K562 (cell line): ENCODE data around the gene SERTAD4. TPM values are rescaled to one million over a fixed set of nuclear protein-coding genes. Genes with fewer than 3 reads are reported as not detected.

Experiments
- ATAC-seq: fragments of 200-7000 bp; cut with Tn5 transposase; 3 replicates; pipeline ENCODE4 v1.9.1; 2020; ENCODE audit warnings: moderate library complexity
- BruUV-seq: library from RNA; stranded (reverse); fragments of 400-500 nt; replicated peaks from 2 replicates; lab custom pipeline; 2021; lab: Mats Ljungman, UMichigan
- CTCF ChIA-PET: fragments of 300-600 bp; formaldehyde crosslinking; extraction: SDS; loops from one replicate; lab custom pipeline; 2021; ENCODE audit warnings: low intra/inter-chr PET ratio; lab: Yijun Ruan, JAX
- POLR2A ChIA-PET: fragments of 300-600, 350-650 bp; sonication (Branson Sonifier 250); formaldehyde crosslinking; extraction: SDS; loops from one replicate; lab custom pipeline; 2021; ENCODE audit warnings: antibody characterized with exemption, inconsistent platforms; lab: Yijun Ruan, JAX
- DNase-seq, 4 experiments: peaks; one replicate each; pipeline versions ENCODE4 v3.0.0 to v3.0.0-alpha.2; 2011 to 2018; ENCODE audit warnings: low spot score in 3 of 4, mixed read lengths in 3 of 4; ENCODE audit errors: extremely low read depth in 1 of 4
- FAIRE-seq: peaks from 2 replicates; lab custom pipeline; 2011; peaks lifted over from hg19 to GRCh38; lab: Jason Lieb, UNC
- H2AFZ ChIP-seq: 2 replicates; pipeline ENCODE4 v1.6.0; 2011; ENCODE audit warnings: low read depth, low read length, control low read depth, inconsistent platforms
- H3K27ac ChIP-seq: fragments of 200-600 bp; 3 replicates; pipeline ENCODE4 v1.8.0; 2011; ENCODE audit warnings: low read depth, mild to moderate bottlenecking, control low read depth, inconsistent platforms, low read length, moderate library complexity, mixed read lengths; ENCODE audit errors: extremely low read depth
- H3K27me3 ChIP-seq, 2 experiments: fragments of 300-600 bp in 1 of 2; 2 replicates in 1 of 2; 3 replicates in 1 of 2; pipeline versions ENCODE4 v1.6.0 to v1.8.0; 2011; ENCODE audit warnings: inconsistent platforms in 2 of 2, low read length in 2 of 2, mild to moderate bottlenecking in 1 of 2, mixed read lengths in 1 of 2, moderate library complexity in 1 of 2; ENCODE audit not compliant: control insufficient read depth in 2 of 2, insufficient read depth in 2 of 2
- H3K36me3 ChIP-seq: fragments of 300-600 bp; 3 replicates; pipeline ENCODE4 v1.8.0; 2011; ENCODE audit warnings: mild to moderate bottlenecking, low read length, inconsistent platforms; ENCODE audit not compliant: control insufficient read depth, insufficient read depth
- H3K4me1 ChIP-seq, 2 experiments: fragments of 200-600 bp in 1 of 2; replicated peaks in 1 of 2; 2 replicates in 1 of 2; 3 replicates in 1 of 2; pipeline versions ENCODE4 v1.5.1 to v1.8.0; 2011; ENCODE audit warnings: inconsistent platforms in 2 of 2, low read length in 2 of 2, mild to moderate bottlenecking in 1 of 2, mixed read lengths in 1 of 2, moderate library complexity in 1 of 2; ENCODE audit not compliant: control insufficient read depth in 2 of 2, insufficient read depth in 2 of 2
- H3K4me2 ChIP-seq: 2 replicates; pipeline ENCODE4 v1.6.1; 2011; ENCODE audit warnings: low read length, control low read depth, inconsistent platforms, mixed read lengths; ENCODE audit not compliant: insufficient read depth
- H3K4me3 ChIP-seq: fragments of 200-600 bp; sonication (generic), shearing (Covaris generic); 2 replicates; pipeline ENCODE4 v1.5.1; 2016; ENCODE audit warnings: control low read depth, inconsistent platforms
- H3K79me2 ChIP-seq: fragments of 200-600 bp; 3 replicates; pipeline ENCODE4 v1.8.0; 2011; ENCODE audit warnings: low read length, inconsistent platforms; ENCODE audit not compliant: control insufficient read depth, insufficient read depth
- H3K9ac ChIP-seq, 2 experiments: 2 replicates each; pipeline versions ENCODE4 v1.6.0 to v1.6.1; 2011; ENCODE audit warnings: low read depth in 2 of 2, low read length in 2 of 2, control low read depth in 1 of 2, inconsistent platforms in 1 of 2, mild to moderate bottlenecking in 1 of 2, mixed read lengths in 1 of 2; ENCODE audit not compliant: insufficient read depth in 1 of 2
- H3K9me1 ChIP-seq: one replicate; pipeline ENCODE4 v1.6.0; 2011; ENCODE audit warnings: inconsistent platforms, mild to moderate bottlenecking, low read length, moderate library complexity; ENCODE audit not compliant: control insufficient read depth, insufficient read depth
- H3K9me3 ChIP-seq: replicated peaks from 2 replicates; pipeline ENCODE4 v1.5.1; 2011; ENCODE audit warnings: low read depth, low read length, inconsistent platforms; ENCODE audit not compliant: control insufficient read depth, insufficient read depth
- H4K20me1 ChIP-seq: replicated peaks from 2 replicates; pipeline ENCODE4 v1.6.1; 2011; ENCODE audit warnings: low read length, inconsistent platforms, mixed read lengths; ENCODE audit not compliant: control insufficient read depth, insufficient read depth
- ARNT ChIP-seq, 2 experiments: fragments of 450-650 bp; IDR thresholded peaks; 2 replicates each; pipeline ENCODE4 v1.6.1; 2016; ENCODE audit warnings: mild to moderate bottlenecking in 1 of 2
- EGR1 ChIP-seq: fragments of 450-650 bp; conservative IDR thresholded peaks from 2 replicates; pipeline ENCODE4 v1.6.1; 2017; ENCODE audit warnings: mild to moderate bottlenecking
- NCOA2 ChIP-seq, 2 experiments: fragments of 450-650 bp; IDR thresholded peaks; 2 replicates each; pipeline ENCODE4 v1.6.1; 2018; ENCODE audit warnings: mild to moderate bottlenecking in 2 of 2, moderate library complexity in 1 of 2; ENCODE audit not compliant: partially characterized antibody in 2 of 2
- PRDM10 ChIP-seq: fragments of 450-650 bp; IDR thresholded peaks from 2 replicates; pipeline ENCODE4 v1.6.1; 2018; ENCODE audit not compliant: partially characterized antibody
- UBTF ChIP-seq, 2 experiments: IDR thresholded peaks; 2 replicates each; pipeline ENCODE4 v1.6.1; 2012; ENCODE audit warnings: improper control_type of control experiment in 2 of 2, low read depth in 2 of 2, low read length in 2 of 2, borderline replicate concordance in 1 of 2
- ZNF79 ChIP-seq: fragments of 250-450 bp; sonication (Bioruptor Pico); IDR thresholded peaks from 2 replicates; pipeline ENCODE4 v1.4.0; 2020; ENCODE audit warnings: low read depth, mild to moderate bottlenecking, moderate library complexity
- WGBS: fragments of 100-300 bp; shearing (Covaris generic); methylation state at CpG from one replicate; pipeline ENCODE4 v1.1.6; 2016; ENCODE audit warnings: low coverage, mixed read lengths; ENCODE audit not compliant: insufficient coverage; ENCODE audit errors: missing lambda C conversion rate; 5-methylcytosine and 5-hydroxymethylcytosine counted together
- in situ Hi-C: fragments of 300-500 bp; cut with MboI; formaldehyde crosslinking; loops from 4 replicates; pipeline ENCODE4 v1.15.0; 2018; ENCODE audit warnings: inconsistent platforms, mixed read lengths
- intact Hi-C: fragments of 100-400 bp; cut with micrococcal nuclease; formaldehyde crosslinking; loops from 2 replicates; pipeline ENCODE4 v1.14.2; 2022
- polyA plus RNA-seq, 8 experiments: library from polyadenylated mRNA; depleted of rRNA in 4 of 8; stranded (reverse) in 5 of 8; unstranded in 3 of 8; fragments of >200 nt; fragmentation: Nextera tagmentation in 2 of 8; fragmentation: Illumina TruSeq in 1 of 8; extraction: Ambion mirVana in 2 of 8; extraction: Trizol in 1 of 8; gene quantifications; 2 replicates each; pipeline versions ENCODE4 v1.2.1 to v1.2.3, GENCODE V29; 2011 to 2014; ENCODE audit warnings: inconsistent platforms in 1 of 8, missing spikeins in 1 of 8
- total RNA-seq, 7 experiments: library from RNA; depleted of rRNA in 6 of 7; stranded (reverse); fragments of >200 nt in 6 of 7; fragmentation: Illumina TruSeq in 2 of 7; extraction: Trizol in 2 of 7; gene quantifications; 2 replicates each; pipeline versions ENCODE4 v1.2.1 to v1.2.3, GENCODE V29; 2011 to 2021; ENCODE audit warnings: low replicate concordance in 1 of 7

Gene SERTAD4
- total and polyA plus RNA-seq, 9 of the 15 experiments (the other 6 are each of a cell fraction or from before 2014, with no cell fraction given), result not detected

DNA sequence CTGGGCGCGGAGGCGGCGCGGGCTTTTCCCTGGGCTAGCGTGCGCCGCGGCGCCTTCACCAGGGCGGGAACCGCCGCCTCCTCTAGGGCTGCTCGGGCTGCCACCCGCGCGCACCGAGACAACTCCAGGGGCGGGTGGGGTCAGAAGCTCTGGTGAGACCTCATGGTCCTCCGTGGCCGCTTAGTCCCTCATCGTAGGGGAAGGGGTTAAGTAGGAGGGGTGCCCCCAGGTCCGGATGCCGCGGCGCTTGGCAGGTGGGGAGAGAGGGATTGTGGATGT, 559 bp downstream of the SERTAD4 start (continued):
- no peak for TF ChIP-seq PRDM10

- peaks cover 18% of the 10 kb centered on the region in 2 experiments for H3K27me3 ChIP-seq
Observed at GRCh38 chr1:210233495-210234328, 1.1 kb downstream of the SERTAD4 start.

More at GRCh38 chr1:210233495-210234328, 1.1 kb downstream of the SERTAD4 start:
- Histone ChIP-seq H3K4me2 (no peak overlapping the region), H3K79me2 (no peaks in the 10 kb centered on the region), H2AFZ (no peak overlapping the region), H3K27ac (no peak overlapping the region), H3K36me3 (no peaks in the 10 kb centered on the region), H3K9ac (no peak overlapping the region), H3K4me1 (peaks cover 0 to 22% of the 10 kb centered on the region in 2 experiments; a peak in 4 of 5 replicates), H4K20me1 (no peaks in the 10 kb centered on the region), H3K9me3 (no peaks in the 10 kb centered on the region), H3K4me3 (no peak overlapping the region), H3K9me1 (no peaks in the 10 kb centered on the region)
- no TSS peak for BruUV-seq
- POLR2A ChIA-PET, result interaction anchor here (0.9 to 1.4 kb wide), 2 partner anchors 8 to 133 kb away, joined by 3 to 5 read pairs; no protein-coding TSS in a partner anchor
- FAIRE-seq (no peak), DNase-seq (peak; percentile 15 to 33 (median 26)), ATAC-seq (peak; percentile 80)
- no peak for TF ChIP-seq NCOA2 (IDR thresholded peaks at IDR 0.05; ENCODE audit: partially characterized antibody in 2 of 2)
- peak; percentile 91 for TF ChIP-seq EGR1
- no peak for TF ChIP-seq ZNF79 (CRISPR knock-in tag)
- 0 out of 4 replicates have a peak, but pooled peaks of 1 of the 2 experiments have one; percentile 34 for TF ChIP-seq UBTF (IDR thresholded peaks at IDR 0.05; ENCODE audit: borderline replicate concordance in 1 of 2, low read depth in 2 of 2, low read length in 2 of 2)
- TF ChIP-seq ARNT (IDR thresholded peaks at IDR 0.05), result no peak
- WGBS, result 1% methylated on average over 38 of the region's 61 CpGs
- CTCF ChIA-PET, result interaction anchor here (0.6 kb wide), 1 partner anchor 10 kb away, joined by 3 read pairs; no protein-coding TSS in a partner anchor
- intact Hi-C loops (no loop called here), in situ Hi-C loops (no loop called here)
